SU-DHL-6 (cell line): Measurements from ENCODE around the gene CAPN13.

Experiments used
- H2AFZ ChIP-seq: fragments of 200-600 bp; sonication (generic); 2 replicates; pipeline ENCODE4 v1.6.1; 2014; ENCODE audit warnings: low read depth, mild to moderate bottlenecking, moderate library complexity, mixed read lengths, antibody characterized with exemption, low read length; ENCODE audit not compliant: severe bottlenecking
- H3F3A ChIP-seq: fragments of 200-600 bp; shearing (Covaris generic); 2 replicates; pipeline ENCODE4 v1.6.0; 2016; ENCODE audit warnings: antibody characterized with exemption, mild to moderate bottlenecking; ENCODE audit not compliant: insufficient read depth
- H3K27ac ChIP-seq: fragments of 200-600 bp; sonication (generic); 2 replicates; pipeline ENCODE4 v1.5.1; 2016; ENCODE audit warnings: low read depth, mild to moderate bottlenecking, low read length, moderate library complexity, mixed read lengths
- H3K27me3 ChIP-seq: fragments of 200-600 bp; sonication (generic), shearing (Covaris generic); 2 replicates; pipeline ENCODE4 v1.6.0; 2014; ENCODE audit warnings: mild to moderate bottlenecking, low read length
- H3K36me3 ChIP-seq: fragments of 200-600 bp; sonication (generic); 2 replicates; pipeline ENCODE4 v1.6.1; 2014; ENCODE audit warnings: mild to moderate bottlenecking, low read length, mixed read lengths
- H3K4me2 ChIP-seq: fragments of 300-600, 200-600 bp; shearing (Covaris generic), sonication (generic); 2 replicates; pipeline ENCODE4 v1.6.0; 2014; ENCODE audit warnings: low read length, low read depth, mild to moderate bottlenecking; ENCODE audit not compliant: poor library complexity, severe bottlenecking
- H3K4me3 ChIP-seq: fragments of 200-600 bp; sonication (generic); 2 replicates; pipeline ENCODE4 v1.5.1; 2014; ENCODE audit warnings: antibody characterized with exemption, low read length, mild to moderate bottlenecking, mixed read lengths; ENCODE audit not compliant: insufficient read depth, poor library complexity, severe bottlenecking
- H3K79me2 ChIP-seq: fragments of 200-600 bp; sonication (generic); 2 replicates; pipeline ENCODE4 v1.6.1; 2014; ENCODE audit warnings: mild to moderate bottlenecking, low read length, moderate library complexity; ENCODE audit not compliant: insufficient read depth
- H3K9ac ChIP-seq: fragments of 200-600 bp; sonication (generic); 2 replicates; pipeline ENCODE4 v1.7.0; 2014; ENCODE audit warnings: mild to moderate bottlenecking, low read length
- H3K9me2 ChIP-seq: fragments of 200-600 bp; sonication (generic); replicated peaks from 2 replicates; pipeline ENCODE4 v1.6.1; 2014; ENCODE audit warnings: low read length; ENCODE audit not compliant: insufficient read depth
- H3K9me3 ChIP-seq: fragments of 200-600 bp; sonication (generic); 2 replicates; pipeline ENCODE4 v1.6.1; 2014; ENCODE audit warnings: low read length, mixed read lengths; ENCODE audit not compliant: insufficient read depth
- H4K20me1 ChIP-seq: fragments of 200-600 bp; sonication (generic); 2 replicates; pipeline ENCODE4 v1.6.1; 2014; ENCODE audit warnings: low read depth, mild to moderate bottlenecking, antibody characterized with exemption, low read length, moderate library complexity, mixed read lengths
- CTCF ChIP-seq: fragments of 200-600 bp; sonication (generic); IDR thresholded peaks from one replicate; pipeline ENCODE4 v1.5.1; 2017; ENCODE audit warnings: antibody characterized with exemption, mild to moderate bottlenecking, low read length, moderate library complexity; ENCODE audit not compliant: insufficient read depth, poor library complexity, severe bottlenecking
- EZH2phosphoT487 ChIP-seq: fragments of 200-600 bp; sonication (generic), shearing (Covaris generic); conservative IDR thresholded peaks from 2 replicates; pipeline ENCODE4 v1.6.1; 2018; ENCODE audit warnings: mild to moderate bottlenecking, antibody characterized with exemption, low read length, moderate library complexity, mixed read lengths

The CAPN13 gene

DNA sequence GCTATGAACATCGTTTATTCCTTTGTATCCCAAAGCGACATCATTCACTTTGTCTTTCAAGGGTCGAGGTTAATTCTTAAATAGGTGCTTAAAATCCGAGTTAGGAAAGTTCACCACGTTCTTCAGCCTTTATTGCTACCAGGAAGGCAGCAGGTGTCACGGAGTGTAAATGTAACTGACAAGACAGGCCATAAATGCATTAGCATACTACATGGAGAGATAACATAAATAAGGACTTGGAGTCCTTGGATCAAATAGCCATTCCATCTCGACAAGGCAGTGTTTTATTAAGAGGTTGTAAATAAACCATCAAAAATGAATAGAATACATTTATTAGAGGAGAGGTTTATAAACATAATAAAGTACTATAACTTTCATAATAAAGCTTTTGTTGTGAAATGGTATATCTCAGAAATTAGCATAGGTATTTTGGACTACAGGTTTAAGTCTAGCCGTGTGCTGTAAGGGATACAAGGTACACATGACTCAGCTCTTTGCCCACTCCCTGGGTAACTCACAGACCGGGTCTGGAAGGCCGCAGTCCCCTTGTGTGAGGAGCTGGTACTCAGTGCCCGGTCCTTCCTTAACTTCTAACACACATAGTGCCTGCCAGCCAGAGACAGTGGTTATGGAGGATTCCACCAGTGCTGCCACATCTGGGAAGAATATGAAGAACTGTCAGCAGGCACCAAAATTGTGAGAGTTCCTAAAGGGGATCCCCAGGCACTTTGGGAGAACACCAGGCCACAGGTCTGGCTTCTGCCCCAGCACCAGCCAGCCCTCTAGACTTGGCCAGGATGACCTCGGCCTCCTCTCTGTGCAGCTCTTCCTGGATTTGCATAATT, 29.4 kb downstream of the CAPN13 start:
- Histone ChIP-seq H3K9me3 (no peaks in the 10 kb centered on the region), H3K9ac (no peak overlapping the region), H3K4me3 (no peak overlapping the region), H3K36me3 (no peaks in the 10 kb centered on the region), H3K27ac (no peak overlapping the region), H3K27me3 (no peaks in the 10 kb centered on the region; the same call in 1 of the 2 replicates), H3K79me2 (no peaks in the 10 kb centered on the region), H4K20me1 (no peaks in the 10 kb centered on the region), H3K9me2 (no peaks in the 10 kb centered on the region), H3F3A (no peaks in the 10 kb centered on the region), H2AFZ (no peak overlapping the region), H3K4me2 (no peak overlapping the region)
- TF ChIP-seq CTCF: no peak
- no peak for TF ChIP-seq EZH2phosphoT487

DNA sequence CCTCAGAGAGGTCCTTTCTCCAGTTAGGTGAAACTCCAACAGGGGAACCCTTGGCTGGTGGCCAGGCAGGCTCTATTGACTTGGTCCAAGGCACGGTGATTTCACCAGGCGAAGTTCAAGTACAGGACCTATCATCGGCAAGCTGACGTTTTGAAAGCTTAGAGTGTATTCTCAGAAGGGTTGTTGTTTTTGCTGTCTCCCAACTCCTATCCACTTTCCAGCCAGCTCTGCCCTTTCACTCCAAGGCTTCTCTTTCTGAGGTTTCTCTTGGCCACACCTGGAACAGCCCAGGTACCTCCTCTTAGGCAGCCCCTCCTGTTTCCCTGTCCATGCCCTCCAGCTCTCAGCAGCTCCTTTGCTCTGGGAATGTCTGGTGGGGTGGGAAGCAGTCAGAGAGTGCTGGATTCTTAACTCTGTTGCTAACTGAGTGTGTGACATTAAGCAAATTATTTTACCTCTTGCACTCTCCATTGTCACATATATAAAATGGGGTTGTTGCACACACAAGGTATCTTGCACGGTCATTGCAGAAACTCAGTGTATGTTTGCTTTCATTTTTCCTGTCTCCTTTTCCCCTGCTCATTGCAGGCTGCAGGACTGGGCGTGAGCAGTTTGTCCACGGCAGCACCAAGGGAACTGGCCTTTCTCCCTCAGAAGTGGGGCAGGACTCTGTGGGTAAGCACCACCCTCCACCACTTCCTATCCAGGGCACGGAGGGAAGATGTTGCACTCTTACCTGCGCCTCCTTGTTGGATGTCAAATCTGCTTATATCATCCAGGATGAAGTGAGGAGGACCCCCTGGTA, 30.2 kb downstream of the CAPN13 start:
- Histone ChIP-seq H3K36me3 (no peaks in the 10 kb centered on the region), H2AFZ (no peak overlapping the region), H4K20me1 (no peaks in the 10 kb centered on the region), H3K4me3 (no peak overlapping the region), H3K79me2 (no peaks in the 10 kb centered on the region), H3K9me3 (no peaks in the 10 kb centered on the region), H3K27ac (no peak overlapping the region), H3K4me2 (no peak overlapping the region), H3F3A (no peaks in the 10 kb centered on the region), H3K9me2 (no peaks in the 10 kb centered on the region), H3K27me3 (no peaks in the 10 kb centered on the region; the same call in 1 of the 2 replicates), H3K9ac (no peak overlapping the region)
- no peak for TF ChIP-seq EZH2phosphoT487
- no peak for TF ChIP-seq CTCF

DNA sequence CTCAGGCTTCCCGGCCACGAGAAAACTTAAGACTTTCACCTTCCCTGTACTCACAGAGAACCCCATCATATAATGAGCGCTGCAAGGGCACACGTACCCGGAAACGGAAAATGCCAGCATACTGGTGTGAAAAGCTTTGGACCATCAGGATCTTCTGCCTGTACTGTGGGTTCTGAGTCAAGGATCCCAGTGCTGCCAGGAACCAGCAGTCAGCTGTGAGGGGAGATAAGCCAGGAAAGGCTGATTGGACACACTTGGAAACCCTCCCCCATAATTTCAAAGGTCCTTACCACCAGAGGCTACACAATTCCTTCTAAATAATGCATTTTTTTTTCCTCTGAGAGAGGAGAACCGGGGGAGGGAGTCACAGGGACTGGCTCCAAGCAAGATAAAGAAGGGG, 31.4 kb downstream of the CAPN13 start:
- H4K20me1 ChIP-seq: no peaks in the 10 kb centered on the region
- no peaks in the 10 kb centered on the region; the same call in 1 of the 2 replicates for H3K27me3 ChIP-seq
- H3K9ac ChIP-seq: no peak overlapping the region
- no peaks in the 10 kb centered on the region for H3K36me3 ChIP-seq
- H2AFZ ChIP-seq: no peak overlapping the region
- no peak overlapping the region for H3K4me3 ChIP-seq
- no peak overlapping the region for H3K27ac ChIP-seq
- H3F3A ChIP-seq: no peaks in the 10 kb centered on the region
- no peaks in the 10 kb centered on the region for H3K9me3 ChIP-seq
- TF ChIP-seq CTCF (no peak), EZH2phosphoT487 (no peak)
- no peak overlapping the region for H3K4me2 ChIP-seq
- H3K79me2 ChIP-seq: no peaks in the 10 kb centered on the region
- H3K9me2 ChIP-seq: no peaks in the 10 kb centered on the region
